Middle frontal gyrus (tissue), 1 donor: ENCODE measurements around the gene KCNQ1.
"Not testable (repeated sequence)": the region's sequence is repeated elsewhere in the genome, so short reads cannot be mapped to it uniquely, and the experiment has no call there.

Experiments
- DNase-seq: peaks from one replicate; pipeline ENCODE4 v3.0.0-alpha.2; 2015; ENCODE audit warnings: low spot score; ENCODE audit errors: extremely low spot score

Gene KCNQ1

DNA sequence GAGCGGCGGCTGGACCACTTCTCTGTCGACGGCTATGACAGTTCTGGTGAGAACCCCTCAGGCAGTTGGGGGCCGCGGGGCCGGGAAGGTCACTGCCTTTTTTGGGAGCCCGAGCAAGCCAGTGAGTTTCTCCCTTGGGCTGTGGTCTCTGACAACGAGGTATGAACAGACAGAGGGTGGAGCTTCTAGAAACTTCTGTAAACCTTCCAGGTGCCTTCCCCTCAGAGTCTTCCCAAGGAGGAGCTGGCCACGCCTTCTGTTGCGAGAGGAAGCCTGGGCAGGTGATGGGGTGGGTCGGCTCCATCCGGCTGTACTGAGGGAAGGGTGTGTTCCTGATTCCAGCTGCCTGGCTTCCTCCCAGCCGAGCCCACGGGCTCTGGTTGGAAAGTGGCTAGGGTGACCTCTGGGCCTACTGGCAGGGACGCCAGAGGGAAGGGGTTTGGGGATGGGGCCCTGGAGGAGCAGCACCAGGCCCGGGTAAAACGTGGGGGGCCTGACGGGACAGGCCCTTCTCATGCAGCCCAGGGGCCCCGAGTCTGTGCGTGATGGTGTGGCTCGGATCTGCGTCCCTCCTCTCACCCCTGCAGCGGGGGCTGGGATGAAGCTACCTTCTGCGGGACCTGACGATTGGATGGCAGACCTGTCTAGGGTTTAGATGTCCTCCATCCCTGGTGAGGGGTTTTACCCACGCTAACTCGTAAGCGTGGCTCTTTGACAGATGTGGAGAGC, 144.2 kb downstream of the KCNQ1 start:
- DNase-seq: no peak

- no peak for DNase-seq
Measured at GRCh38 chr11:2589538-2589934, 144.7 kb downstream of the KCNQ1 start.

- DNase-seq: no peak
Measured at GRCh38 chr11:2590131-2590964, 145.5 kb downstream of the KCNQ1 start.

- peak; percentile 48 for DNase-seq
Measured at GRCh38 chr11:2590965-2591754, 146.4 kb downstream of the KCNQ1 start.

DNA sequence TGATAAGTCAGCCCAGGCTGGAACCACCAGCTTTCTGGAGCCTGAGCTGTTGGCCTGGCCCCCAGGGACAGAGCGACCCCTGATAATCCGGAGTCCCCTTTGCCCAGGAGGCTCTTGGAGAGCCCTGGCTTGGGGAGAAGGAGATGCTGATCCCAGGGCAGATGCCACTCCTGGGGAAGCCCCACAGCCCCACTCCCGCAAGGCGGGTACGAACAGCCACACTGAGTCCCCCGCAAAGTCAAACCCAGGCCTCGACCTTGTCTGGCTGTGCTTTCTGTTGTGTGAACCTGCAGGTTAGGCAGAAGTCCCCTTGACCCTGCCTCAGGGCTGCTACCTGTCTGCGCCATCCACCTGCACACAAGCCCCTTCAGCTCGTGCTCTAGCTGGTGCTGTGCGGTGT, 147.0 kb downstream of the KCNQ1 start:
- DNase-seq: no peak

DNA sequence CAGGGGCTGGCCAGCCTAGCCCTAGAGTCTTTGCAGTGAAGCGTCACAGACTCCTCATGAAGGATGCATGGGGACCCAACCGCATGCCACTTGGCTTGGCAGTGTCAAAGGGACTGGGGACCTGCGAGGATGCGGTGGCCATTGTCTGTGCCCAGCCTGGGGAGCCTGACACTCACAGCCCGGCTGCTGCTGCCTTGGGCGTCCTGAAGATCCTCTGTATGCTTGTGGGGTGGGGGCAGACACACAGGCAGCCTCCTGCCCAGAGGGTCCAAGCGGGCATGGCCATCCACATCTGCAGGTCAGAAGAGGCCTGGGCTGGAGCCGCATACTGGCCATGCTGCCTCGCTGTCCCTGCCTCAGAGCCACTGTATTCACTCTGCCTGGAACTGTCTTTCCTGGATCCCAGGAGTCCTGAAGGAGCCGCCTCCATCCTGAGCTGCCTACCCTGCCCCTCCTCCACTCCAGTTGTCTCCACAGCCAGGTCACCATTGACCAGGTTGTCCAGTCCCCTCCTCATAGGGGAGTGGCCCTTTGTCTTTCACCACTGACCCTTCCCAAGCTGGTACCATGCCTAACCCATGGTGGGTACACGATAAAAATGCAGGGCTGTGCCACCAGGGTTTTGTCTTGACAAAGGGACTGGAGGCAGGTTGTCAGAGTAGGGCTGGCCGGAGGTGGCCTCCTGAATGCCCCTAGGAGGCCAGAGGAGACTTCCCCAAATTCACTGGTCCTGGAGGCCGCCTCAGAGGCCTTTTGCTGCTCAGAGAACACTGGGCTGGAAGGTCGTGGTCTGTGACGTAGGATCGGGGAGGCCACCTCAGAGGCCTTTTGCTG, 148.0 kb downstream of the KCNQ1 start:
- no peak for DNase-seq

GRCh38 chr11:2593393-2593950, 148.7 kb downstream of the KCNQ1 start:
- DNase-seq: no peak

DNA sequence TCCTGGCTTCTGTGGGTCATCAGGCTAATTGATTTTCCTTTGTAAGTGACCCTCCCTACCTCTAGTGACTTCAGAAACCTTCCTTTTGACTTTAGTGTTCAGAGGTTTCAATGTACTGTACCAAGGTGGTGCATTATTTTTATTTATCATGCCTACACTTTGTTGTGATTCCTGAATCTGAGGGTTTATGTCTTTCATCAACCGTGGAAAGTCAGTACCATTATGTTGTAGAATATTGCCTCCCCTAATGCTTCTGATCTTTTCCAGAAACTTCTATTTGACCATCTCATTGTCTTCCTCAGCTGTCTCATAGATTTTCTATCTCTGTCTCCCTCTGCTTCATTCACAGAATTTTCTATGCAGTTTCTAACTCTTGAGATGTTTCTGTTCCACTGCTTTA, 149.5 kb downstream of the KCNQ1 start:
- no peak for DNase-seq

GRCh38 chr11:2595204-2595603, 150.4 kb downstream of the KCNQ1 start:
- no peak for DNase-seq

DNA sequence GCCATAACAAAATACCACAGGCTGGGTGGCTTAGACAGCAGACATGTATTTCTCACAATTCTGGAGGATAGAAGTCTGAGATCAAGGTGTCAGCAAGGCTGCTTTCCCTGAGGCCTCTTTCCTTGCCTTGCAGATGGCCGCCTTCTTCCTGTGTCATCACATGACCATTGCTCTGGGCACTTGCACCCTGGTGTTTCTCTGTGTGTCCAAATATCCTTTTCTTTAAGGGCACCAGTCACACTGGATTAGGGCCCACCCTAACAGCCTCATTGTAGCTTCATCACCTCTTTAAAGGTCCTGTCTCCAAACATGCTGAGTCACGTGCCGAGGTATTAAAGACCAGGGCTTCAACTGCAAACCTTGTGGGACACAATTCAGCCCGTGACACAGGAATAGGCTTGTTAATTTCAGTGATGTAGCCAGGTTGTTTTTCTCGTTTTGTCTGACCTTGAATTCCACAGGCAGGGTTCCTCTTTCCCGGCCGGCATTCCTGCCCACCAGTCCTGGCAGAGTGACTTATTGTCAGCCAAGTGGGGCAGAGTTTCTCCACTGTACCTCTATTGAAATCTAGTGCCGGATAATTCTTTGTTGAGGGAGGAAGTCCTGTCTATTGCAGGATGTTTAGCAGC, 154.9 kb downstream of the KCNQ1 start:
- no peak for DNase-seq

- DNase-seq: no peak
Measured at GRCh38 chr11:2609345-2609744, 164.5 kb downstream of the KCNQ1 start.

- no peak for DNase-seq
Measured at GRCh38 chr11:2612884-2613571, 168.2 kb downstream of the KCNQ1 start.

- no peak for DNase-seq
Measured at GRCh38 chr11:2621894-2622293, 177.1 kb downstream of the KCNQ1 start.

GRCh38 chr11:2625183-2625582, 180.4 kb downstream of the KCNQ1 start:
- no peak for DNase-seq

- DNase-seq: no peak
Measured at GRCh38 chr11:2630679-2631078, 185.9 kb downstream of the KCNQ1 start.

- DNase-seq: no peak
Measured at GRCh38 chr11:2631161-2631560, 186.4 kb downstream of the KCNQ1 start.

DNA sequence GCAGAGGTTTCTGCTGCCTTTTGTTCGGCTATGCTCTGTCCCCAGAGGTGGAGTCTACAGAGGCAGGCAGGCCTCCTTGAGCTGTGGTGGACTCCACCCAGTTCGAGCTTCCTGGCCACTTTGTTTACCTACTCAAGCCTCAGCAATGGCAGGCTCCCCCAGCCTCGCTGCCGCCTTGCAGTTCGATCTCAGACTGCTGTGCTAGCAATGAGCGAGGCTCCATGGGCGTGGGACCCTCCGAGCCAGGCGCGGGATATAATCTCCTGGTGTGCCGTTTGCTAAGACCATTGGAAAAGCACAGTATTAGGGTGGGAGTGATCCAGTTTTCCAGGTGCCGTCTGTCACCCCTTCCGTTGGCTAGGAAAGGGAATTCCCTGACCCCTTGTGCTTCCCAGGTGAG, 195.0 kb downstream of the KCNQ1 start:
- DNase-seq: not testable (repeated sequence)

DNA sequence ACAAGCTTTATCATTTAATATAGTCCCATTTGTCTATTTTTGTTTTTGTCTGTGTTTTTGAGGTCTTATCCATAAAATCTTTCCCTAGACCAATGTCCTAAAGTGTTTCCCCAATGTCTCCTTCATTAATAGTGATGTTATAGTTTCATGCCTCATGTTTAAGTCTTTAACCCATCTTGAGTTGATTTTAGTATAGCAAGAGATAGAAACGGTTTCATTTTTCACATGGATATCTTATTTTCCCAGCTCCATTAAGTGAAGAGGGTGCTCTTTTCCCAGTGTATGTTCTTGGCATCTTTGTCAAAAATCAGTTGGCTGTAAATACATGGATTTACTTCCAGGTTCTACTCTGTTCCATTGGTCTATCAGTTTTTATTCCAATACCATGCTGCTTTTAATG, 196.8 kb downstream of the KCNQ1 start:
- DNase-seq: no peak

DNA sequence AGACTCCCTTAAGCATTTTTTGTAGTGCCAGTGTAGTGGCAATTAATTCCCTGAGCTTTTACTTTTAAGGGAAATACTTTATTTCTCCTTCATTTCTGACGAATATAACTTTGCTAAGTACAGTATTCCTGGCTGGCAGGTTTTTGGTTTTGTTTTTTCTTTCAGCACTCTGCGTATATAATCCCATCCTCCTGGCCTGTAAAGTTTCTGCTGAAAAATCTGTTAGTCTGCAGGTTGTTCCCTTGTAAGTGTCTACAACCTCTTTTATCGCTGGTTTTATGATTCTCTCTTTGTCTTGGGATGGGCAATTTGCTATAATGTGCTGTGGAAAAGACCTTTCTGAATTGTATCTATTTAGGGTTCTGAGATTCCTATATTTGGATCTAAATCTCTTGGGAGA, 198.9 kb downstream of the KCNQ1 start:
- no peak for DNase-seq
